GM18858 (cell line): ENCODE results near the gene HAT1.

ENCODE experiments used
- ATAC-seq: cut with Tn5 transposase; IDR thresholded peaks from one replicate; pipeline ENCODE4 v1.9.1; 2021; ENCODE audit not compliant: unreplicated experiment

HAT1 gene

GRCh38 chr2:172021955-172022354 lies 99.7 kb downstream of the HAT1 start:
- ATAC-seq: no peak

DNA sequence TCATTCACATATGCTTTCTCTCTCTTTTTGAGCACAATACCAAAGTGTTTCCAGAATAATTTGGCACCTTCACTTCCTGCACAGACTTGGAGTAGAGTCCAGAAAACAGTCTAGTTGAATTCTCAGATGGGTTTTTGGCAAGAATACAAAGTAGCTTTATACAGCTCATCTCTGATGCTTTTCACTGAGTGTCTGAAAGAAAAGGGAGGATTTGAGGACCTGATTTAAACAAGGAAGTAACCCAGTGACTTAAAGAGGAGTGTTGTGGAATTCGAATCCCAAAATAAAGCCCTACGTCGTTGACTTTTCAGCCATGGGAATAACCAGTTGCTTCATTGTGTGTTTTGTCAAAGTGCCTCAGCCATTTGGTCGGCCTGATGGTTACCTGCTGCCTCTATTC lies 109.3 kb downstream of the HAT1 start:
- no peak for ATAC-seq
